Transverse colon (tissue), 4 donors: Measurements from ENCODE around the gene ITGB7. TPM values are rescaled to one million over a fixed set of nuclear protein-coding genes. Genes with fewer than 3 reads are reported as not detected.
A peak's percentile ranks its signal among the peaks of the same experiment; 100 is the strongest.

ENCODE experiments used
- DNase-seq: peaks from one replicate; pipeline ENCODE4 v3.0.0-alpha.2; 2019
- H3K27ac ChIP-seq, 4 donors: fragments of 200-600 bp; sonication (generic); 2 replicates each; pipeline ENCODE4 v1.5.1; 2016 to 2018; ENCODE audit warnings: inconsistent platforms in 4 of 4
- H3K27me3 ChIP-seq: fragments of 200-600 bp; sonication (generic); 2 replicates; pipeline ENCODE4 v1.5.1; 2017; ENCODE audit warnings: inconsistent platforms
- H3K36me3 ChIP-seq, 4 donors: fragments of 200-600 bp; sonication (generic); 2 replicates each; pipeline ENCODE4 v1.5.1; 2017 to 2019; ENCODE audit warnings: inconsistent platforms in 4 of 4
- H3K4me1 ChIP-seq, 4 donors: fragments of 200-600 bp; sonication (generic); 2 replicates each; pipeline ENCODE4 v1.5.1; 2017 to 2020; ENCODE audit warnings: inconsistent platforms in 4 of 4
- H3K4me3 ChIP-seq, 4 donors: fragments of 200-600 bp; sonication (generic); 1 replicate in 1 of 4; 2 replicates in 3 of 4; pipeline versions ENCODE4 v1.5.1 to v1.6.1; 2017 to 2019; ENCODE audit warnings: inconsistent platforms in 4 of 4
- H3K9me3 ChIP-seq, 2 donors: fragments of 200-600 bp; sonication (generic); 2 replicates each; pipeline ENCODE4 v1.5.1; 2017 to 2019; ENCODE audit warnings: inconsistent platforms in 2 of 2
- CTCF ChIP-seq, 5 experiments: fragments of 200-600 bp in 3 of 5; fragments of 450-650 bp in 2 of 5; sonication (generic) in 3 of 5; IDR thresholded peaks; 1 replicate in 2 of 5; 2 replicates in 3 of 5; pipeline ENCODE4 v1.5.1; 2016 to 2017; ENCODE audit warnings: antibody characterized with exemption in 5 of 5, inconsistent platforms in 3 of 5, mild to moderate bottlenecking in 2 of 5, moderate library complexity in 1 of 5
- EP300 ChIP-seq: sonication (generic); formaldehyde crosslinking; IDR thresholded peaks from one replicate; pipeline ENCODE4 v1.6.1; 2017; ENCODE audit warnings: antibody characterized with exemption, low read depth
- POLR2A ChIP-seq: fragments of 450-650 bp; IDR thresholded peaks from one replicate; pipeline ENCODE4 v1.6.1; 2016; ENCODE audit warnings: antibody characterized with exemption, mild to moderate bottlenecking, moderate library complexity
- POLR2AphosphoS5 ChIP-seq, 3 donors: sonication (generic); formaldehyde crosslinking; IDR thresholded peaks; one replicate each; pipeline ENCODE4 v1.6.1; 2016; ENCODE audit warnings: antibody characterized with exemption in 3 of 3
- WGBS, 2 donors: methylation state at CpG; one replicate each; pipeline ENCODE4 v1.1.5; 2018; ENCODE audit warnings: low coverage in 1 of 2; 5-methylcytosine and 5-hydroxymethylcytosine counted together
- in situ Hi-C, 4 donors: fragments of 200-750 bp; cut with MboI; loops; one replicate each; pipeline versions ENCODE4 v1.15.0 to v1.15.1; 2017; ENCODE audit warnings: low sequenced_read_pairs in 3 of 4, low pct_ligation_motif_present in 1 of 4, low pct_unique_long_range_greater_than_20kb in 1 of 4
- intact Hi-C: fragments of 100-400 bp; cut with DNase I; formaldehyde crosslinking; loops from one replicate; pipeline ENCODE4 v1.15.1; 2023; ENCODE audit warnings: low total_unique reads
- total RNA-seq, 4 donors: library from RNA; depleted of rRNA; stranded (reverse); fragments of >200 nt; gene quantifications; one replicate each; pipeline ENCODE4 v1.1.0, GENCODE V29; 2016

Gene ITGB7
- total RNA-seq, 4 donors from 2014 or later: 0.60 to 8.3 (median 2.9) TPM

GRCh38 chr12:53223389-53224060 lies 16.5 kb upstream of the ITGB7 start:
- Histone ChIP-seq H3K4me1 (peaks cover 40 to 52% (median 47%) of the 10 kb centered on the region in 4 donors), H3K36me3 (no peaks in the 10 kb centered on the region), H3K4me3 (no peak overlapping the region), H3K27ac (peak overlapping the region; percentile 98 to 100 (median 99)), H3K27me3 (no peaks in the 10 kb centered on the region), H3K9me3 (no peaks in the 10 kb centered on the region)
- WGBS, 2 donors: 31% methylated on average over 16 of the region's 16 CpGs; no CpG with 5 or more reads in 1 of the 2 donors
- in situ Hi-C loops: no loop called here
- TF ChIP-seq CTCF (IDR thresholded peaks at IDR 0.05) (no peak), POLR2AphosphoS5 (IDR thresholded peaks at IDR 0.05) (no peak), POLR2A (no peak), EP300 (no peak)
- DNase-seq: no peak
- intact Hi-C loops: no loop called here

- Histone ChIP-seq H3K4me1 (peaks cover 47 to 59% (median 54%) of the 10 kb centered on the region in 4 donors), H3K27ac (peak overlapping the region; percentile 98 to 100 (median 99)), H3K4me3 (no peak overlapping the region), H3K36me3 (no peaks in the 10 kb centered on the region), H3K9me3 (no peaks in the 10 kb centered on the region), H3K27me3 (no peaks in the 10 kb centered on the region)
- in situ Hi-C loops: no loop called here
- intact Hi-C loops: no loop called here
- TF ChIP-seq POLR2A (no peak), POLR2AphosphoS5 (IDR thresholded peaks at IDR 0.05) (no peak), CTCF (IDR thresholded peaks at IDR 0.05) (no peak), EP300 (no peak)
- WGBS, 2 donors: 56% methylated on average over 4 of the region's 4 CpGs; no CpG with 5 or more reads in 1 of the 2 donors
- no peak for DNase-seq
Measured at GRCh38 chr12:53222806-53223261, 15.8 kb upstream of the ITGB7 start.

- Histone ChIP-seq H3K36me3 (no peaks in the 10 kb centered on the region), H3K27ac (peak overlapping the region; percentile 98 to 100 (median 99)), H3K4me3 (peak overlapping the region in 3 of 4 donors; percentile 55 to 74 (median 56)), H3K27me3 (no peaks in the 10 kb centered on the region), H3K4me1 (peaks cover 53 to 65% (median 60%) of the 10 kb centered on the region in 4 donors), H3K9me3 (no peaks in the 10 kb centered on the region)
- DNase-seq: no peak
- intact Hi-C loops: no loop called here
- no peak for TF ChIP-seq CTCF (IDR thresholded peaks at IDR 0.05)
- no peak for TF ChIP-seq POLR2A
- no peak for TF ChIP-seq POLR2AphosphoS5 (IDR thresholded peaks at IDR 0.05)
- no peak for TF ChIP-seq EP300
- 44% methylated on average over 5 of the region's 5 CpGs; no CpG with 5 or more reads in 1 of the 2 donors for WGBS, 2 donors
- in situ Hi-C loops: no loop called here
Measured at GRCh38 chr12:53222170-53222721, 15.2 kb upstream of the ITGB7 start.

GRCh38 chr12:53221203-53222080 lies 14.4 kb upstream of the ITGB7 start:
- peaks cover 61 to 73% (median 66%) of the 10 kb centered on the region in 4 donors for H3K4me1 ChIP-seq
- H3K27me3 ChIP-seq: no peaks in the 10 kb centered on the region
- TF ChIP-seq CTCF (IDR thresholded peaks at IDR 0.05): peak in 2 of 5 experiments; percentile 12 to 42
- no peak for TF ChIP-seq EP300
- peak in 2 of 3 donors; percentile 0 to 48 for TF ChIP-seq POLR2AphosphoS5 (IDR thresholded peaks at IDR 0.05)
- peak; percentile 89 for TF ChIP-seq POLR2A
- H3K27ac ChIP-seq: peak overlapping the region; percentile 98 to 100 (median 99)
- in situ Hi-C loops: no loop called here
- H3K4me3 ChIP-seq: peak overlapping the region; percentile 26 to 74 (median 56)
- DNase-seq: peak; percentile 82
- H3K36me3 ChIP-seq: no peaks in the 10 kb centered on the region
- 1% methylated on average over 32 to 61 of the region's 72 CpGs for WGBS, 2 donors
- intact Hi-C loops: no loop called here
- H3K9me3 ChIP-seq: no peaks in the 10 kb centered on the region
